HepG2 (cell line): ENCODE results near the gene RABGGTA. TPM values are rescaled to one million over a fixed set of nuclear protein-coding genes. Genes with fewer than 3 reads are reported as not detected.

Source experiments
- CAMTA2 ChIP-seq: sonication (generic); formaldehyde crosslinking; IDR thresholded peaks from 2 replicates; pipeline ENCODE4 v1.4.0; 2020; ENCODE audit warnings: mild to moderate bottlenecking, missing genetic modification reagents, borderline replicate concordance
- PHF21A ChIP-seq: sonication (generic); formaldehyde crosslinking; IDR thresholded peaks from 2 replicates; pipeline ENCODE4 v1.5.0; 2020; ENCODE audit warnings: mild to moderate bottlenecking, missing genetic modification reagents
- SOX6 ChIP-seq, 2 experiments: fragments of 450-650 bp in 1 of 2; sonication (generic) in 1 of 2; formaldehyde crosslinking in 1 of 2; IDR thresholded peaks; 2 replicates each; pipeline versions ENCODE4 v1.4.0 to v1.6.1; 2017 to 2020; ENCODE audit warnings: antibody characterized with exemption in 1 of 2, mild to moderate bottlenecking in 1 of 2, missing genetic modification reagents in 1 of 2
- SSRP1 ChIP-seq: IDR thresholded peaks from 2 replicates; pipeline ENCODE4 v1.6.1; 2016; ENCODE audit warnings: control low read depth
- ZKSCAN5 ChIP-seq: sonication (generic); formaldehyde crosslinking; IDR thresholded peaks from 2 replicates; pipeline ENCODE4 v1.5.1; 2020; ENCODE audit warnings: mild to moderate bottlenecking, missing genetic modification reagents
- ZNF224 ChIP-seq: sonication (generic); formaldehyde crosslinking; IDR thresholded peaks from 2 replicates; pipeline ENCODE4 v1.5.0; 2020; ENCODE audit warnings: mild to moderate bottlenecking, missing genetic modification reagents
- ZNF431 ChIP-seq: sonication (generic); formaldehyde crosslinking; IDR thresholded peaks from 2 replicates; pipeline ENCODE4 v1.9.0; 2022; ENCODE audit warnings: missing genetic modification reagents, low read depth, mild to moderate bottlenecking, borderline replicate concordance
- ZNF614 ChIP-seq: IDR thresholded peaks from 2 replicates; pipeline ENCODE4 v1.6.1; 2018; ENCODE audit warnings: missing biosample characterization, missing genetic modification reagents, inconsistent platforms, borderline replicate concordance
- polyA plus RNA-seq, 8 experiments: library from polyadenylated mRNA; depleted of rRNA in 3 of 8; stranded (reverse) in 7 of 8; unstranded in 1 of 8; fragments of >200 nt; fragmentation: Illumina TruSeq in 4 of 8; extraction: Trizol in 4 of 8; gene quantifications; 2 replicates each; pipeline versions ENCODE4 v1.2.1 to v1.2.3, GENCODE V29; 2011 to 2016; ENCODE audit warnings: low read depth in 4 of 8, missing spikeins in 1 of 8, mixed read lengths in 1 of 8; ENCODE audit not compliant: insufficient read depth in 1 of 8
- total RNA-seq, 5 experiments: library from RNA; depleted of rRNA; stranded (reverse); fragments of >200 nt; fragmentation: Illumina TruSeq; extraction: Trizol; gene quantifications; 2 replicates each; pipeline ENCODE4 v1.2.3, GENCODE V29; 2016; ENCODE audit warnings: low read depth in 1 of 5
- TF ChIP-seq, protein P1 (sequence below): sonication (generic); formaldehyde crosslinking; IDR thresholded peaks from 2 replicates; pipeline ENCODE4 v1.5.0; 2020; ENCODE audit warnings: mild to moderate bottlenecking, missing genetic modification reagents, borderline replicate concordance
- TF ChIP-seq, protein P2 (sequence below): sonication (generic); formaldehyde crosslinking; IDR thresholded peaks from 2 replicates; pipeline ENCODE4 v1.4.0; 2020; ENCODE audit warnings: missing genetic modification reagents
- TF ChIP-seq, protein P3 (sequence below): sonication (generic); formaldehyde crosslinking; IDR thresholded peaks from 2 replicates; pipeline ENCODE4 v1.5.1; 2020; ENCODE audit warnings: mild to moderate bottlenecking, missing genetic modification reagents
- TF ChIP-seq, protein P4 (sequence below): sonication (generic); formaldehyde crosslinking; IDR thresholded peaks from 2 replicates; pipeline ENCODE4 v1.4.0; 2020; ENCODE audit warnings: mild to moderate bottlenecking, missing genetic modification reagents
- TF ChIP-seq, protein P5 (sequence below): fragments of 450-650 bp; IDR thresholded peaks from 2 replicates; pipeline ENCODE4 v1.6.1; 2017; ENCODE audit warnings: mild to moderate bottlenecking

RABGGTA gene
- total and polyA plus RNA-seq, 2 of the 13 experiments (the other 11 are each of a cell fraction or from before 2014, with no cell fraction given): 57.9 to 90.8 TPM

DNA sequence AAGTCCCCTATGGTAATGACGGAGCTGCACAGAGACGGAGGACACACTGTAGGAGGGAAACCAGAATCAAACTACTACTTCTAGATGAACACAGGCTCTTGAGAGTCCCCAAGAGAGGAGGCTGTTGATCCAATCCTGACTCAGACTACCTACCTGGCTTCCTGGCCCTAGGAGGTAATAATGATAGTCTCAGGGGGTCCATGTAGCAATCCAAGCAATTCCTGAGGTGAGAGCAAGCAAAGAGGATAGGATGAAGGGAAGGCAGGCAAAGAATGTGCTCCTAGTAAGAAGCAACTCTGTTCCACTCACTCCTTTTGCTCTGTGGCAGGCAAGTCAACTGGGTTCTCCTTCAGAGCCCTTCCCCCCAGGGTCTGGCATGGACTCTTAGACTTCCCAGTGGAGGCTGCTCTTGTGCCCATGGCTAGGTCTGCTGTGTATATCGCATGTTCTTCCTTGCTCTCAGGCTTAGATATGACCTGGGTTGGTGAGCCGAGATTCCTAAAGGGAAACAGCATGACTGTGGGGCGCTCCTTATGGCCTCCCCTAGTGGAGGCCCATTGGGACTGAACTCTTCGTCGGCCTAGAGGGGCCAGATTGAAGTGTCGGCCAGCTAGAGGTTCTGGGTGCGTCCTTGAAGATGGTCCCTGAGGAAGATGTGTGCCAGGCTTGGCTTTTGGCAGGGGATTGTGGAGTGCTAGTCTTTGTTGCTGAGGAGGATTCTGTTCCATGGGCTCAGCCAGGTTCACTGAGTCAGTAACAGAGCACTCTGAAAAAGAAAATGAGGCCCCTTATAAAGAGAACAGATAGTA lies 31.1 kb downstream of the RABGGTA start (continued):
- TF ChIP-seq, protein P1, sequence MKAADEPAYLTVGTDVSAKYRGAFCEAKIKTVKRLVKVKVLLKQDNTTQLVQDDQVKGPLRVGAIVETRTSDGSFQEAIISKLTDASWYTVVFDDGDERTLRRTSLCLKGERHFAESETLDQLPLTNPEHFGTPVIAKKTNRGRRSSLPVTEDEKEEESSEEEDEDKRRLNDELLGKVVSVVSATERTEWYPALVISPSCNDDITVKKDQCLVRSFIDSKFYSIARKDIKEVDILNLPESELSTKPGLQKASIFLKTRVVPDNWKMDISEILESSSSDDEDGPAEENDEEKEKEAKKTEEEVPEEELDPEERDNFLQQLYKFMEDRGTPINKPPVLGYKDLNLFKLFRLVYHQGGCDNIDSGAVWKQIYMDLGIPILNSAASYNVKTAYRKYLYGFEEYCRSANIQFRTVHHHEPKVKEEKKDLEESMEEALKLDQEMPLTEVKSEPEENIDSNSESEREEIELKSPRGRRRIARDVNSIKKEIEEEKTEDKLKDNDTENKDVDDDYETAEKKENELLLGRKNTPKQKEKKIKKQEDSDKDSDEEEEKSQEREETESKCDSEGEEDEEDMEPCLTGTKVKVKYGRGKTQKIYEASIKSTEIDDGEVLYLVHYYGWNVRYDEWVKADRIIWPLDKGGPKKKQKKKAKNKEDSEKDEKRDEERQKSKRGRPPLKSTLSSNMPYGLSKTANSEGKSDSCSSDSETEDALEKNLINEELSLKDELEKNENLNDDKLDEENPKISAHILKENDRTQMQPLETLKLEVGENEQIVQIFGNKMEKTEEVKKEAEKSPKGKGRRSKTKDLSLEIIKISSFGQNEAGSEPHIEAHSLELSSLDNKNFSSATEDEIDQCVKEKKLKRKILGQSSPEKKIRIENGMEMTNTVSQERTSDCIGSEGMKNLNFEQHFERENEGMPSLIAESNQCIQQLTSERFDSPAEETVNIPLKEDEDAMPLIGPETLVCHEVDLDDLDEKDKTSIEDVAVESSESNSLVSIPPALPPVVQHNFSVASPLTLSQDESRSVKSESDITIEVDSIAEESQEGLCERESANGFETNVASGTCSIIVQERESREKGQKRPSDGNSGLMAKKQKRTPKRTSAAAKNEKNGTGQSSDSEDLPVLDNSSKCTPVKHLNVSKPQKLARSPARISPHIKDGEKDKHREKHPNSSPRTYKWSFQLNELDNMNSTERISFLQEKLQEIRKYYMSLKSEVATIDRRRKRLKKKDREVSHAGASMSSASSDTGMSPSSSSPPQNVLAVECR (CRISPR knock-in tag): 0 out of 2 replicates have a peak, but pooled peaks have one; percentile 22
- TF ChIP-seq ZNF431 (CRISPR knock-in tag) (peak; percentile 56; the same call in 1 of the 2 replicates), SOX6 (IDR thresholded peaks at IDR 0.05) (no peak), SOX6 (CRISPR knock-in tag; IDR thresholded peaks at IDR 0.05) (no peak), ZKSCAN5 (no peak), ZNF614 (no peak), PHF21A (CRISPR knock-in tag) (no peak), ZNF224 (CRISPR knock-in tag) (peak; percentile 23; the same call in 1 of the 2 replicates), SSRP1 (peak; percentile 92), CAMTA2 (CRISPR knock-in tag) (no peak)
- TF ChIP-seq, protein P2, sequence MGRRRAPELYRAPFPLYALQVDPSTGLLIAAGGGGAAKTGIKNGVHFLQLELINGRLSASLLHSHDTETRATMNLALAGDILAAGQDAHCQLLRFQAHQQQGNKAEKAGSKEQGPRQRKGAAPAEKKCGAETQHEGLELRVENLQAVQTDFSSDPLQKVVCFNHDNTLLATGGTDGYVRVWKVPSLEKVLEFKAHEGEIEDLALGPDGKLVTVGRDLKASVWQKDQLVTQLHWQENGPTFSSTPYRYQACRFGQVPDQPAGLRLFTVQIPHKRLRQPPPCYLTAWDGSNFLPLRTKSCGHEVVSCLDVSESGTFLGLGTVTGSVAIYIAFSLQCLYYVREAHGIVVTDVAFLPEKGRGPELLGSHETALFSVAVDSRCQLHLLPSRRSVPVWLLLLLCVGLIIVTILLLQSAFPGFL (CRISPR knock-in tag): no peak
- TF ChIP-seq, protein P3, sequence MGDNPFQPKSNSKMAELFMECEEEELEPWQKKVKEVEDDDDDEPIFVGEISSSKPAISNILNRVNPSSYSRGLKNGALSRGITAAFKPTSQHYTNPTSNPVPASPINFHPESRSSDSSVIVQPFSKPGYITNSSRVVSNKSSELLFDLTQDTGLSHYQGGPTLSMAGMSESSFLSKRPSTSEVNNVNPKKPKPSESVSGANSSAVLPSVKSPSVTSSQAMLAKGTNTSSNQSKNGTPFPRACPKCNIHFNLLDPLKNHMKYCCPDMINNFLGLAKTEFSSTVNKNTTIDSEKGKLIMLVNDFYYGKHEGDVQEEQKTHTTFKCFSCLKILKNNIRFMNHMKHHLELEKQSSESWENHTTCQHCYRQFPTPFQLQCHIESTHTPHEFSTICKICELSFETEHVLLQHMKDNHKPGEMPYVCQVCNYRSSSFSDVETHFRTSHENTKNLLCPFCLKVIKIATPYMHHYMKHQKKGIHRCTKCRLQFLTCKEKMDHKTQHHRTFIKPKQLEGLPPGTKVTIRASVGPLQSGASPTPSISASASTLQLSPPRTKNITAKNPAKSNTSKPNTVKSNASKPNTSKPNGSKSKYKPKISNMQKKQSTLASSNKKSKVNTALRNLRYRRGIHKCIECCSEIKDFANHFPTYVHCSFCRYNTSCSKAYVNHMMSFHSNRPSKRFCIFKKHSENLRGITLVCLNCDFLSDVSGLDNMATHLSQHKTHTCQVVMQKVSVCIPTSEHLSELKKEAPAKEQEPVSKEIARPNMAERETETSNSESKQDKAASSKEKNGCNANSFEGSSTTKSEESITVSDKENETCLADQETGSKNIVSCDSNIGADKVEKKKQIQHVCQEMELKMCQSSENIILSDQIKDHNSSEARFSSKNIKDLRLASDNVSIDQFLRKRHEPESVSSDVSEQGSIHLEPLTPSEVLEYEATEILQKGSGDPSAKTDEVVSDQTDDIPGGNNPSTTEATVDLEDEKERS (CRISPR knock-in tag): no peak
- TF ChIP-seq, protein P4, sequence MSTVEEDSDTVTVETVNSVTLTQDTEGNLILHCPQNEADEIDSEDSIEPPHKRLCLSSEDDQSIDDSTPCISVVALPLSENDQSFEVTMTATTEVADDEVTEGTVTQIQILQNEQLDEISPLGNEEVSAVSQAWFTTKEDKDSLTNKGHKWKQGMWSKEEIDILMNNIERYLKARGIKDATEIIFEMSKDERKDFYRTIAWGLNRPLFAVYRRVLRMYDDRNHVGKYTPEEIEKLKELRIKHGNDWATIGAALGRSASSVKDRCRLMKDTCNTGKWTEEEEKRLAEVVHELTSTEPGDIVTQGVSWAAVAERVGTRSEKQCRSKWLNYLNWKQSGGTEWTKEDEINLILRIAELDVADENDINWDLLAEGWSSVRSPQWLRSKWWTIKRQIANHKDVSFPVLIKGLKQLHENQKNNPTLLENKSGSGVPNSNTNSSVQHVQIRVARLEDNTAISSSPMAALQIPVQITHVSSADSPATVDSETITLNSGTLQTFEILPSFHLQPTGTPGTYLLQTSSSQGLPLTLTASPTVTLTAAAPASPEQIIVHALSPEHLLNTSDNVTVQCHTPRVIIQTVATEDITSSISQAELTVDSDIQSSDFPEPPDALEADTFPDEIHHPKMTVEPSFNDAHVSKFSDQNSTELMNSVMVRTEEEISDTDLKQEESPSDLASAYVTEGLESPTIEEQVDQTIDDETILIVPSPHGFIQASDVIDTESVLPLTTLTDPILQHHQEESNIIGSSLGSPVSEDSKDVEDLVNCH (CRISPR knock-in tag): no peak
- TF ChIP-seq, protein P5, sequence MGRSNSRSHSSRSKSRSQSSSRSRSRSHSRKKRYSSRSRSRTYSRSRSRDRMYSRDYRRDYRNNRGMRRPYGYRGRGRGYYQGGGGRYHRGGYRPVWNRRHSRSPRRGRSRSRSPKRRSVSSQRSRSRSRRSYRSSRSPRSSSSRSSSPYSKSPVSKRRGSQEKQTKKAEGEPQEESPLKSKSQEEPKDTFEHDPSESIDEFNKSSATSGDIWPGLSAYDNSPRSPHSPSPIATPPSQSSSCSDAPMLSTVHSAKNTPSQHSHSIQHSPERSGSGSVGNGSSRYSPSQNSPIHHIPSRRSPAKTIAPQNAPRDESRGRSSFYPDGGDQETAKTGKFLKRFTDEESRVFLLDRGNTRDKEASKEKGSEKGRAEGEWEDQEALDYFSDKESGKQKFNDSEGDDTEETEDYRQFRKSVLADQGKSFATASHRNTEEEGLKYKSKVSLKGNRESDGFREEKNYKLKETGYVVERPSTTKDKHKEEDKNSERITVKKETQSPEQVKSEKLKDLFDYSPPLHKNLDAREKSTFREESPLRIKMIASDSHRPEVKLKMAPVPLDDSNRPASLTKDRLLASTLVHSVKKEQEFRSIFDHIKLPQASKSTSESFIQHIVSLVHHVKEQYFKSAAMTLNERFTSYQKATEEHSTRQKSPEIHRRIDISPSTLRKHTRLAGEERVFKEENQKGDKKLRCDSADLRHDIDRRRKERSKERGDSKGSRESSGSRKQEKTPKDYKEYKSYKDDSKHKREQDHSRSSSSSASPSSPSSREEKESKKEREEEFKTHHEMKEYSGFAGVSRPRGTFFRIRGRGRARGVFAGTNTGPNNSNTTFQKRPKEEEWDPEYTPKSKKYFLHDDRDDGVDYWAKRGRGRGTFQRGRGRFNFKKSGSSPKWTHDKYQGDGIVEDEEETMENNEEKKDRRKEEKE: no peak
